ENCODE results near the gene C10orf105.

DNA sequence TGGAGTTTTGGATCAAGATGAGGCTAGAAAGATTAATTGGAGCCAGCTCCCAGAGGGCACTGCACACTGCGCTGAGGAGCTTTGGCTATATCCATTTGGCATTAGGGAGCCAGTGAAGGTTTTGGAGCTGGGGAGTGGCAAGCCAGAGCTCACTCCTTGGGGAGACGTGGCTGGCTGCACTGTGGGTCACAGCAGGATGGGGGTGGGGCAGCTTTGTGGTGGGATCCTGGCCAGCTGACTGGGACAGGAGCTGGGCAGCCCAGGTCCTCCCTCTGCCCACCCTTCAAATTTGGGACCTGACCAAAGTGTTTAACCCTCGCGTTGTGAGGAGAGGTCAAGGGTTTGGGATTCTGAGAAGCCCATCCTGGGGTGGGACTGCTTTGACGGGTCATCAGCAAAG is 5.0 kb downstream of the C10orf105 start:
- TF ChIP-seq, protein P1, sequence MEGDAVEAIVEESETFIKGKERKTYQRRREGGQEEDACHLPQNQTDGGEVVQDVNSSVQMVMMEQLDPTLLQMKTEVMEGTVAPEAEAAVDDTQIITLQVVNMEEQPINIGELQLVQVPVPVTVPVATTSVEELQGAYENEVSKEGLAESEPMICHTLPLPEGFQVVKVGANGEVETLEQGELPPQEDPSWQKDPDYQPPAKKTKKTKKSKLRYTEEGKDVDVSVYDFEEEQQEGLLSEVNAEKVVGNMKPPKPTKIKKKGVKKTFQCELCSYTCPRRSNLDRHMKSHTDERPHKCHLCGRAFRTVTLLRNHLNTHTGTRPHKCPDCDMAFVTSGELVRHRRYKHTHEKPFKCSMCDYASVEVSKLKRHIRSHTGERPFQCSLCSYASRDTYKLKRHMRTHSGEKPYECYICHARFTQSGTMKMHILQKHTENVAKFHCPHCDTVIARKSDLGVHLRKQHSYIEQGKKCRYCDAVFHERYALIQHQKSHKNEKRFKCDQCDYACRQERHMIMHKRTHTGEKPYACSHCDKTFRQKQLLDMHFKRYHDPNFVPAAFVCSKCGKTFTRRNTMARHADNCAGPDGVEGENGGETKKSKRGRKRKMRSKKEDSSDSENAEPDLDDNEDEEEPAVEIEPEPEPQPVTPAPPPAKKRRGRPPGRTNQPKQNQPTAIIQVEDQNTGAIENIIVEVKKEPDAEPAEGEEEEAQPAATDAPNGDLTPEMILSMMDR (IDR thresholded peaks at IDR 0.05; ENCODE audit: low read length) = no peak
- no peak for TF ChIP-seq EZH2 (IDR thresholded peaks at IDR 0.05; ENCODE audit: borderline replicate concordance, low read length)

Measured in OCI-LY1 (cell line).